ENCODE data around the gene CD101. TPM values are rescaled to one million over a fixed set of nuclear protein-coding genes. Genes with fewer than 3 reads are reported as not detected.

The CD101 gene
- total and polyA plus RNA-seq, 2 experiments from 2014 or later, result 1.2 to 1.3 TPM

DNA sequence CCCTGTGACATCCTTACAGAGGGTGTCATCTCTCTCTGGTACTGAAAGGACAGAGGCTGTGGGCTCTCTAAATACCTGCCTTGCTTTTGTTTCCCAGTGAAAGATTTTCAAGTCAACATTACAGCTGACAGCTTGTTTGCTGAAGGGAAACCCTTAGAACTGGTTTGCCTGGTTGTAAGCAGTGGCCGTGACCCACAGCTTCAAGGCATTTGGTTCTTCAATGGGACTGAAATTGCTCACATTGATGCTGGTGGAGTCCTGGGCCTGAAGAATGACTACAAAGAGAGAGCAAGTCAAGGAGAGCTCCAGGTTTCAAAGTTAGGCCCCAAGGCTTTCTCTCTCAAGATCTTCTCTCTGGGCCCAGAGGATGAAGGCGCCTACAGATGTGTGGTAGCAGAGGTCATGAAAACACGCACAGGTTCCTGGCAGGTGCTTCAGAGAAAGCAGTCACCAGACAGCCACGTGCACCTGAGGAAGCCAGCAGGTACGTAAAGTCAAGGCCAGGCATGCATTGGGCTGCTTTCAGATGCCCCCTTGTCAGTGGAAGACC, 11.8 kb downstream of the CD101 start (continued):
- TF ChIP-seq, protein P1, sequence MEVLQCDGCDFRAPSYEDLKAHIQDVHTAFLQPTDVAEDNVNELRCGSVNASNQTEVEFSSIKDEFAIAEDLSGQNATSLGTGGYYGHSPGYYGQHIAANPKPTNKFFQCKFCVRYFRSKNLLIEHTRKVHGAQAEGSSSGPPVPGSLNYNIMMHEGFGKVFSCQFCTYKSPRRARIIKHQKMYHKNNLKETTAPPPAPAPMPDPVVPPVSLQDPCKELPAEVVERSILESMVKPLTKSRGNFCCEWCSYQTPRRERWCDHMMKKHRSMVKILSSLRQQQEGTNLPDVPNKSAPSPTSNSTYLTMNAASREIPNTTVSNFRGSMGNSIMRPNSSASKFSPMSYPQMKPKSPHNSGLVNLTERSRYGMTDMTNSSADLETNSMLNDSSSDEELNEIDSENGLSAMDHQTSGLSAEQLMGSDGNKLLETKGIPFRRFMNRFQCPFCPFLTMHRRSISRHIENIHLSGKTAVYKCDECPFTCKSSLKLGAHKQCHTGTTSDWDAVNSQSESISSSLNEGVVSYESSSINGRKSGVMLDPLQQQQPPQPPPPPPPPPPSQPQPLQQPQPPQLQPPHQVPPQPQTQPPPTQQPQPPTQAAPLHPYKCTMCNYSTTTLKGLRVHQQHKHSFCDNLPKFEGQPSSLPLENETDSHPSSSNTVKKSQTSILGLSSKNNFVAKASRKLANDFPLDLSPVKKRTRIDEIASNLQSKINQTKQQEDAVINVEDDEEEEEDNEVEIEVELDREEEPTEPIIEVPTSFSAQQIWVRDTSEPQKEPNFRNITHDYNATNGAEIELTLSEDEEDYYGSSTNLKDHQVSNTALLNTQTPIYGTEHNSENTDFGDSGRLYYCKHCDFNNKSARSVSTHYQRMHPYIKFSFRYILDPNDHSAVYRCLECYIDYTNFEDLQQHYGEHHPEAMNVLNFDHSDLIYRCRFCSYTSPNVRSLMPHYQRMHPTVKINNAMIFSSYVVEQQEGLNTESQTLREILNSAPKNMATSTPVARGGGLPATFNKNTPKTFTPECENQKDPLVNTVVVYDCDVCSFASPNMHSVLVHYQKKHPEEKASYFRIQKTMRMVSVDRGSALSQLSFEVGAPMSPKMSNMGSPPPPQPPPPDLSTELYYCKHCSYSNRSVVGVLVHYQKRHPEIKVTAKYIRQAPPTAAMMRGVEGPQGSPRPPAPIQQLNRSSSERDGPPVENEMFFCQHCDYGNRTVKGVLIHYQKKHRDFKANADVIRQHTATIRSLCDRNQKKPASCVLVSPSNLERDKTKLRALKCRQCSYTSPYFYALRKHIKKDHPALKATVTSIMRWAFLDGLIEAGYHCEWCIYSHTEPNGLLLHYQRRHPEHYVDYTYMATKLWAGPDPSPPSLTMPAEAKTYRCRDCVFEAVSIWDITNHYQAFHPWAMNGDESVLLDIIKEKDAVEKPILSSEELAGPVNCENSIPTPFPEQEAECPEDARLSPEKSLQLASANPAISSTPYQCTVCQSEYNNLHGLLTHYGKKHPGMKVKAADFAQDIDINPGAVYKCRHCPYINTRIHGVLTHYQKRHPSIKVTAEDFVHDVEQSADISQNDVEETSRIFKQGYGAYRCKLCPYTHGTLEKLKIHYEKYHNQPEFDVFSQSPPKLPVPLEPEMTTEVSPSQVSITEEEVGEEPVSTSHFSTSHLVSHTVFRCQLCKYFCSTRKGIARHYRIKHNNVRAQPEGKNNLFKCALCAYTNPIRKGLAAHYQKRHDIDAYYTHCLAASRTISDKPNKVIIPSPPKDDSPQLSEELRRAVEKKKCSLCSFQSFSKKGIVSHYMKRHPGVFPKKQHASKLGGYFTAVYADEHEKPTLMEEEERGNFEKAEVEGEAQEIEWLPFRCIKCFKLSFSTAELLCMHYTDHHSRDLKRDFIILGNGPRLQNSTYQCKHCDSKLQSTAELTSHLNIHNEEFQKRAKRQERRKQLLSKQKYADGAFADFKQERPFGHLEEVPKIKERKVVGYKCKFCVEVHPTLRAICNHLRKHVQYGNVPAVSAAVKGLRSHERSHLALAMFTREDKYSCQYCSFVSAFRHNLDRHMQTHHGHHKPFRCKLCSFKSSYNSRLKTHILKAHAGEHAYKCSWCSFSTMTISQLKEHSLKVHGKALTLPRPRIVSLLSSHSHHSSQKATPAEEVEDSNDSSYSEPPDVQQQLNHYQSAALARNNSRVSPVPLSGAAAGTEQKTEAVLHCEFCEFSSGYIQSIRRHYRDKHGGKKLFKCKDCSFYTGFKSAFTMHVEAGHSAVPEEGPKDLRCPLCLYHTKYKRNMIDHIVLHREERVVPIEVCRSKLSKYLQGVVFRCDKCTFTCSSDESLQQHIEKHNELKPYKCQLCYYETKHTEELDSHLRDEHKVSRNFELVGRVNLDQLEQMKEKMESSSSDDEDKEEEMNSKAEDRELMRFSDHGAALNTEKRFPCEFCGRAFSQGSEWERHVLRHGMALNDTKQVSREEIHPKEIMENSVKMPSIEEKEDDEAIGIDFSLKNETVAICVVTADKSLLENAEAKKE (CRISPR knock-in tag; IDR thresholded peaks at IDR 0.05), result no peak
- TF ChIP-seq, protein P2, sequence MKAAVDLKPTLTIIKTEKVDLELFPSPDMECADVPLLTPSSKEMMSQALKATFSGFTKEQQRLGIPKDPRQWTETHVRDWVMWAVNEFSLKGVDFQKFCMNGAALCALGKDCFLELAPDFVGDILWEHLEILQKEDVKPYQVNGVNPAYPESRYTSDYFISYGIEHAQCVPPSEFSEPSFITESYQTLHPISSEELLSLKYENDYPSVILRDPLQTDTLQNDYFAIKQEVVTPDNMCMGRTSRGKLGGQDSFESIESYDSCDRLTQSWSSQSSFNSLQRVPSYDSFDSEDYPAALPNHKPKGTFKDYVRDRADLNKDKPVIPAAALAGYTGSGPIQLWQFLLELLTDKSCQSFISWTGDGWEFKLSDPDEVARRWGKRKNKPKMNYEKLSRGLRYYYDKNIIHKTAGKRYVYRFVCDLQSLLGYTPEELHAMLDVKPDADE (IDR thresholded peaks at IDR 0.05), result no peak
- TF ChIP-seq EZH2 (IDR thresholded peaks at IDR 0.05; ENCODE audit: low read depth, unreplicated experiment) (no peak), CREB1 (CRISPR knock-in tag; IDR thresholded peaks at IDR 0.05; ENCODE audit: low read depth) (no peak)
- TF ChIP-seq, protein P3, sequence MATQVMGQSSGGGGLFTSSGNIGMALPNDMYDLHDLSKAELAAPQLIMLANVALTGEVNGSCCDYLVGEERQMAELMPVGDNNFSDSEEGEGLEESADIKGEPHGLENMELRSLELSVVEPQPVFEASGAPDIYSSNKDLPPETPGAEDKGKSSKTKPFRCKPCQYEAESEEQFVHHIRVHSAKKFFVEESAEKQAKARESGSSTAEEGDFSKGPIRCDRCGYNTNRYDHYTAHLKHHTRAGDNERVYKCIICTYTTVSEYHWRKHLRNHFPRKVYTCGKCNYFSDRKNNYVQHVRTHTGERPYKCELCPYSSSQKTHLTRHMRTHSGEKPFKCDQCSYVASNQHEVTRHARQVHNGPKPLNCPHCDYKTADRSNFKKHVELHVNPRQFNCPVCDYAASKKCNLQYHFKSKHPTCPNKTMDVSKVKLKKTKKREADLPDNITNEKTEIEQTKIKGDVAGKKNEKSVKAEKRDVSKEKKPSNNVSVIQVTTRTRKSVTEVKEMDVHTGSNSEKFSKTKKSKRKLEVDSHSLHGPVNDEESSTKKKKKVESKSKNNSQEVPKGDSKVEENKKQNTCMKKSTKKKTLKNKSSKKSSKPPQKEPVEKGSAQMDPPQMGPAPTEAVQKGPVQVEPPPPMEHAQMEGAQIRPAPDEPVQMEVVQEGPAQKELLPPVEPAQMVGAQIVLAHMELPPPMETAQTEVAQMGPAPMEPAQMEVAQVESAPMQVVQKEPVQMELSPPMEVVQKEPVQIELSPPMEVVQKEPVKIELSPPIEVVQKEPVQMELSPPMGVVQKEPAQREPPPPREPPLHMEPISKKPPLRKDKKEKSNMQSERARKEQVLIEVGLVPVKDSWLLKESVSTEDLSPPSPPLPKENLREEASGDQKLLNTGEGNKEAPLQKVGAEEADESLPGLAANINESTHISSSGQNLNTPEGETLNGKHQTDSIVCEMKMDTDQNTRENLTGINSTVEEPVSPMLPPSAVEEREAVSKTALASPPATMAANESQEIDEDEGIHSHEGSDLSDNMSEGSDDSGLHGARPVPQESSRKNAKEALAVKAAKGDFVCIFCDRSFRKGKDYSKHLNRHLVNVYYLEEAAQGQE (IDR thresholded peaks at IDR 0.05; ENCODE audit: unreplicated experiment), result no peak

Measured in GM23338 (cell line).